HCT116 (cell line): ENCODE data around the gene PDE1C. TPM values are rescaled to one million over a fixed set of nuclear protein-coding genes. Genes with fewer than 3 reads are reported as not detected.
A peak's percentile ranks its signal among the peaks of the same experiment; 100 is the strongest.

Experiments used
- ATAC-seq: fragments of 200-7000 bp; cut with Tn5 transposase; 2 replicates; pipeline ENCODE4 v1.9.1; 2020; ENCODE audit warnings: mild to moderate bottlenecking, moderate library complexity
- BruUV-seq: library from RNA; stranded (reverse); fragments of 400-500 nt; replicated peaks from 2 replicates; lab custom pipeline; 2021; lab: Mats Ljungman, UMichigan
- CTCF ChIA-PET: fragments of 300-600 bp; sonication (Branson Sonifier 250); formaldehyde crosslinking; loops from one replicate; lab custom pipeline; 2021; ENCODE audit warnings: antibody characterized with exemption; lab: Charles Lee
- POLR2A ChIA-PET: fragments of 300-600, 350-600 bp; sonication (Branson Sonifier 250); formaldehyde crosslinking; loops from one replicate; lab custom pipeline; 2021; ENCODE audit warnings: antibody characterized with exemption; lab: Charles Lee
- RAD21 ChIA-PET, 2 experiments: fragments of 300-600 bp; sonication (Branson Sonifier 250); formaldehyde crosslinking; loops; one replicate each; lab custom pipeline; 2023; ENCODE audit warnings: low total read pairs in 2 of 2; ENCODE audit not compliant: uncharacterized antibody in 2 of 2, unreplicated experiment in 2 of 2, low non-redundant PET in 1 of 2; lab: Charles Lee
- DNase-seq: peaks from one replicate; pipeline ENCODE4 v3.0.0-alpha.2; 2010; ENCODE audit warnings: low read depth, low spot score
- H2AFZ ChIP-seq: fragments of 200-600 bp; shearing (Covaris generic), sonication (generic); 2 replicates; pipeline ENCODE4 v1.6.1; 2017; ENCODE audit warnings: low read depth, mixed run types, mixed read lengths, antibody characterized with exemption, low read length; ENCODE audit not compliant: poor library complexity, severe bottlenecking
- H3K27ac ChIP-seq: 2 replicates; pipeline ENCODE4 v1.5.1; 2012; ENCODE audit warnings: low read depth, low read length
- H3K27me3 ChIP-seq: fragments of 200-600 bp; sonication (generic); 2 replicates; pipeline ENCODE4 v1.6.1; 2016; ENCODE audit warnings: mixed run types, low read length, mixed read lengths; ENCODE audit not compliant: insufficient read depth
- H3K36me3 ChIP-seq, 2 experiments: fragments of 200-500 bp in 1 of 2; fragments of 200-600 bp in 1 of 2; sonication (Bioruptor generic) in 1 of 2; sonication (generic) in 1 of 2; 2 replicates each; pipeline versions ENCODE4 v1.5.1 to v1.6.1; 2014 to 2016; ENCODE audit warnings: low read length in 2 of 2, inconsistent platforms in 1 of 2, mixed read lengths in 1 of 2, mixed run types in 1 of 2; ENCODE audit not compliant: insufficient read depth in 2 of 2, control insufficient read depth in 1 of 2
- H3K4me1 ChIP-seq, 2 experiments: fragments of 200-600 bp in 1 of 2; sonication (generic) in 1 of 2; 2 replicates each; pipeline versions ENCODE4 v1.5.1 to v1.6.1; 2012 to 2017; ENCODE audit warnings: low read length in 2 of 2, inconsistent platforms in 1 of 2, mild to moderate bottlenecking in 1 of 2, mixed read lengths in 1 of 2, mixed run types in 1 of 2, moderate library complexity in 1 of 2; ENCODE audit not compliant: insufficient read depth in 2 of 2, control insufficient read depth in 1 of 2
- H3K4me2 ChIP-seq: fragments of 200-600 bp; sonication (generic); 2 replicates; pipeline ENCODE4 v1.6.1; 2017; ENCODE audit warnings: mixed run types, low read length, mixed read lengths
- H3K4me3 ChIP-seq, 2 experiments: fragments of 200-600 bp in 1 of 2; sonication (generic) in 1 of 2; replicated peaks in 1 of 2; 2 replicates each; pipeline ENCODE4 v1.5.1; 2011 to 2016; ENCODE audit warnings: low read length in 2 of 2, control low read depth in 1 of 2, low read depth in 1 of 2, mild to moderate bottlenecking in 1 of 2, mixed read lengths in 1 of 2, mixed run types in 1 of 2
- H3K79me2 ChIP-seq: fragments of 200-600 bp; sonication (generic); 2 replicates; pipeline ENCODE4 v1.6.1; 2017; ENCODE audit warnings: mild to moderate bottlenecking, mixed run types, low read length, moderate library complexity, mixed read lengths; ENCODE audit not compliant: insufficient read depth
- H3K9ac ChIP-seq: fragments of 200-600 bp; sonication (generic); 2 replicates; pipeline ENCODE4 v1.6.1; 2016; ENCODE audit warnings: low read length, mixed read lengths
- H3K9me2 ChIP-seq: fragments of 200-600 bp; sonication (generic), shearing (Covaris generic); 2 replicates; pipeline ENCODE4 v1.6.1; 2017; ENCODE audit warnings: mixed run types, mild to moderate bottlenecking, moderate library complexity; ENCODE audit not compliant: insufficient read depth
- H3K9me3 ChIP-seq, 2 experiments: fragments of 200-500 bp in 1 of 2; fragments of 200-600 bp in 1 of 2; sonication (Bioruptor generic) in 1 of 2; sonication (generic) in 1 of 2; 2 replicates each; pipeline ENCODE4 v1.6.1; 2014 to 2017; ENCODE audit warnings: low read length in 2 of 2, mixed read lengths in 2 of 2, inconsistent platforms in 1 of 2, low read depth in 1 of 2, mild to moderate bottlenecking in 1 of 2, mixed run types in 1 of 2, moderate library complexity in 1 of 2; ENCODE audit not compliant: control insufficient read depth in 1 of 2, insufficient read depth in 1 of 2
- H4K20me1 ChIP-seq: fragments of 200-600 bp; sonication (generic), shearing (Covaris generic); 2 replicates; pipeline ENCODE4 v1.6.1; 2017; ENCODE audit warnings: mixed run types, mild to moderate bottlenecking, moderate library complexity; ENCODE audit not compliant: insufficient read depth
- CBX3 ChIP-seq: IDR thresholded peaks from 2 replicates; pipeline ENCODE4 v1.6.1; 2012; ENCODE audit warnings: low read depth
- CTCF ChIP-seq, 3 experiments: fragments of 200-600 bp in 1 of 3; sonication (generic) in 1 of 3; IDR thresholded peaks in 2 of 3; conservative IDR thresholded peaks in 1 of 3; 2 replicates each; pipeline ENCODE4 v1.5.1; 2012 to 2017; ENCODE audit warnings: low read depth in 2 of 3, low read length in 2 of 3, antibody characterized with exemption in 1 of 3, borderline replicate concordance in 1 of 3, control low read depth in 1 of 3, mild to moderate bottlenecking in 1 of 3, mixed read lengths in 1 of 3, mixed run types in 1 of 3, moderate library complexity in 1 of 3; ENCODE audit not compliant: insufficient read depth in 1 of 3
- MAX ChIP-seq: IDR thresholded peaks from 2 replicates; pipeline ENCODE4 v1.6.1; 2012
- POLR2A ChIP-seq: IDR thresholded peaks from 2 replicates; pipeline ENCODE4 v1.7.0; 2011; ENCODE audit warnings: borderline replicate concordance; ENCODE audit not compliant: insufficient read depth, insufficient read length; ENCODE audit errors: extremely low read depth
- POLR2AphosphoS5 ChIP-seq: IDR thresholded peaks from 2 replicates; pipeline ENCODE4 v1.6.1; 2011; ENCODE audit warnings: mild to moderate bottlenecking, low read depth, low read length, moderate library complexity
- RAD21 ChIP-seq: IDR thresholded peaks from 2 replicates; pipeline ENCODE4 v1.6.1; 2012; ENCODE audit warnings: low read depth, mild to moderate bottlenecking
- SIN3A ChIP-seq: IDR thresholded peaks from 2 replicates; pipeline ENCODE4 v1.6.1; 2012; ENCODE audit warnings: low read depth
- SP1 ChIP-seq: IDR thresholded peaks from 2 replicates; pipeline ENCODE4 v1.6.1; 2012; ENCODE audit warnings: low read depth
- SRF ChIP-seq: IDR thresholded peaks from 2 replicates; pipeline ENCODE4 v1.6.1; 2012; ENCODE audit warnings: low read depth
- TCF7L2 ChIP-seq: IDR thresholded peaks from 2 replicates; pipeline ENCODE4 v1.7.0; 2011; ENCODE audit warnings: borderline replicate concordance, inconsistent platforms; ENCODE audit not compliant: insufficient read depth, insufficient read length; ENCODE audit errors: extremely low read depth
- YY1 ChIP-seq: IDR thresholded peaks from 2 replicates; pipeline ENCODE4 v1.6.1; 2011; ENCODE audit warnings: low read length, low read depth, moderate library complexity, mild to moderate bottlenecking; ENCODE audit not compliant: insufficient replicate concordance; ENCODE audit errors: extremely low read depth
- ZBTB33 ChIP-seq: IDR thresholded peaks from 2 replicates; pipeline ENCODE4 v1.6.1; 2011; ENCODE audit warnings: mild to moderate bottlenecking, low read length, moderate library complexity; ENCODE audit not compliant: insufficient replicate concordance; ENCODE audit errors: extremely low read depth
- ZFX ChIP-seq: fragments of 450-650 bp; IDR thresholded peaks from 2 replicates; pipeline ENCODE4 v1.6.1; 2017
- intact Hi-C: fragments of 100-400 bp; cut with micrococcal nuclease; formaldehyde crosslinking; loops from 2 replicates; pipeline ENCODE4 v1.10.0; 2022
- total RNA-seq: library from RNA; stranded (reverse); gene quantifications from one replicate; pipeline ENCODE4 v1.2.1, GENCODE V29; 2021; ENCODE audit not compliant: unreplicated experiment

PDE1C gene
- total RNA-seq, 1 experiment from 2014 or later: 0.17 TPM

GRCh38 chr7:32062150-32062549 lies 8.1 kb downstream of the PDE1C start:
- intact Hi-C loops: loop anchor here (5.0 to 10.0 kb wide), 2 partner anchors 247 to 320 kb away; no protein-coding TSS in a partner anchor
- H3K36me3 ChIP-seq: no peaks in the 10 kb centered on the region
- POLR2A ChIA-PET: no interaction called here
- H3K4me1 ChIP-seq: no peaks in the 10 kb centered on the region
- no peaks in the 10 kb centered on the region for H3K9me3 ChIP-seq
- no peak overlapping the region for H3K27ac ChIP-seq
- TF ChIP-seq RAD21 (peak; percentile 38), SRF (no peak), CTCF (IDR thresholded peaks at IDR 0.05 in 2 of 3, conservative IDR thresholded peaks at IDR 0.05 in 1 of 3; ENCODE audit: borderline replicate concordance in 1 of 3, insufficient read depth in 1 of 3, low read depth in 2 of 3, low read length in 2 of 3) (peak; percentile 32 to 77 (median 76); a peak in 5 of 6 replicates), YY1 (peak; percentile 74), SIN3A (no peak), CBX3 (no peak), TCF7L2 (no peak)
- H3K9ac ChIP-seq: no peak overlapping the region
- no peaks in the 10 kb centered on the region for H3K9me2 ChIP-seq
- CTCF ChIA-PET: interaction anchor here (1.1 kb wide), 1 partner anchor 142 kb away, joined by 3 read pairs; no protein-coding TSS in a partner anchor
- H2AFZ ChIP-seq: no peak overlapping the region
- no peak overlapping the region for H3K4me3 ChIP-seq
- H3K4me2 ChIP-seq: no peak overlapping the region
- H3K79me2 ChIP-seq: no peaks in the 10 kb centered on the region
- H4K20me1 ChIP-seq: no peaks in the 10 kb centered on the region
- RAD21 ChIA-PET: no interaction called here
- peaks cover 16% of the 10 kb centered on the region for H3K27me3 ChIP-seq
- DNase-seq (peak; percentile 23), ATAC-seq (peak; percentile 80)
- BruUV-seq: no TSS peak

- DNase-seq (no peak), ATAC-seq (no peak)
- H3K4me3 ChIP-seq: no peak overlapping the region
- no peaks in the 10 kb centered on the region for H3K79me2 ChIP-seq
- no peaks in the 10 kb centered on the region for H3K9me2 ChIP-seq
- H3K27me3 ChIP-seq: peaks cover 16% of the 10 kb centered on the region
- no peak overlapping the region for H3K4me2 ChIP-seq
- no peaks in the 10 kb centered on the region for H4K20me1 ChIP-seq
- no TSS peak for BruUV-seq
- ChIA-PET POLR2A (no interaction called here), CTCF (no interaction called here), RAD21 (no interaction called here)
- no peaks in the 10 kb centered on the region for H3K4me1 ChIP-seq
- H3K27ac ChIP-seq: no peak overlapping the region
- H2AFZ ChIP-seq: no peak overlapping the region
- H3K9ac ChIP-seq: no peak overlapping the region
- H3K9me3 ChIP-seq: no peaks in the 10 kb centered on the region
- no peaks in the 10 kb centered on the region for H3K36me3 ChIP-seq
- intact Hi-C loops: loop anchor here (5.0 to 10.0 kb wide), 2 partner anchors 247 to 319 kb away; no protein-coding TSS in a partner anchor
- TF ChIP-seq YY1 (no peak), SRF (no peak), ZFX (no peak), ZBTB33 (no peak), SIN3A (no peak), TCF7L2 (no peak), MAX (no peak), POLR2A (no peak), POLR2AphosphoS5 (no peak), CBX3 (no peak), SP1 (no peak)
These were observed 8.9 kb downstream of the PDE1C start for GRCh38 chr7:32061346-32061745.
